HG03196 (cell line): ENCODE results near the gene SOBP.

Source experiments
- ATAC-seq: cut with Tn5 transposase; IDR thresholded peaks from one replicate; pipeline ENCODE4 v1.9.1; 2021; ENCODE audit not compliant: unreplicated experiment

Gene SOBP

GRCh38 chr6:107613651-107614379, 123.9 kb downstream of the SOBP start:
- no peak for ATAC-seq

GRCh38 chr6:107614828-107615227, 124.9 kb downstream of the SOBP start:
- no peak for ATAC-seq

GRCh38 chr6:107616775-107617174, 126.9 kb downstream of the SOBP start:
- ATAC-seq = no peak

- no peak for ATAC-seq
These were observed 127.5 kb downstream of the SOBP start for GRCh38 chr6:107617341-107617932.

GRCh38 chr6:107618672-107619071, 128.8 kb downstream of the SOBP start:
- peak; percentile 99 for ATAC-seq

- no peak for ATAC-seq
These were observed 130.8 kb downstream of the SOBP start for GRCh38 chr6:107620732-107621131.

GRCh38 chr6:107621229-107621937, 131.5 kb downstream of the SOBP start:
- ATAC-seq = no peak

GRCh38 chr6:107622269-107622668, 132.4 kb downstream of the SOBP start:
- no peak for ATAC-seq

- no peak for ATAC-seq
These were observed 134.1 kb downstream of the SOBP start for GRCh38 chr6:107624050-107624449.

GRCh38 chr6:107624541-107624940, 134.6 kb downstream of the SOBP start:
- no peak for ATAC-seq

- ATAC-seq = no peak
These were observed 135.3 kb downstream of the SOBP start for GRCh38 chr6:107625264-107625663.

- ATAC-seq = no peak
These were observed 136.7 kb downstream of the SOBP start for GRCh38 chr6:107626645-107627044.

GRCh38 chr6:107627969-107628368, 138.1 kb downstream of the SOBP start:
- no peak for ATAC-seq

- ATAC-seq = no peak
These were observed 139.0 kb downstream of the SOBP start for GRCh38 chr6:107628878-107629277.

GRCh38 chr6:107629548-107630129, 139.7 kb downstream of the SOBP start:
- ATAC-seq = no peak

GRCh38 chr6:107630348-107630977, 140.5 kb downstream of the SOBP start:
- ATAC-seq = no peak

- ATAC-seq = no peak
These were observed 142.6 kb downstream of the SOBP start for GRCh38 chr6:107632381-107633136.

- no peak for ATAC-seq
These were observed 143.9 kb downstream of the SOBP start for GRCh38 chr6:107633680-107634323.

GRCh38 chr6:107634324-107635056, 144.6 kb downstream of the SOBP start:
- ATAC-seq = no peak
